Skeletal muscle satellite cell (primary cell): ENCODE results near the gene UPF2.

Experiments used
- H3K27me3 ChIP-seq: 2 replicates; pipeline ENCODE4 v1.7.0; 2013; ENCODE audit warnings: low read length; ENCODE audit not compliant: control insufficient read depth, insufficient read depth
- H3K36me3 ChIP-seq: 2 replicates; pipeline ENCODE4 v1.7.0; 2013; ENCODE audit warnings: mild to moderate bottlenecking, control low read depth, low read length; ENCODE audit not compliant: insufficient read depth
- H3K4me1 ChIP-seq: 2 replicates; pipeline ENCODE4 v1.7.0; 2013; ENCODE audit warnings: low read length; ENCODE audit not compliant: control insufficient read depth, insufficient read depth
- H3K4me2 ChIP-seq: 2 replicates; pipeline ENCODE4 v1.7.0; 2013; ENCODE audit warnings: mild to moderate bottlenecking, low read length
- H3K4me3 ChIP-seq: 2 replicates; pipeline ENCODE4 v1.7.0; 2013; ENCODE audit warnings: low read length
- H3K9ac ChIP-seq: 2 replicates; pipeline ENCODE4 v1.7.0; 2013; ENCODE audit warnings: mild to moderate bottlenecking, low read depth, low read length, moderate library complexity
- H3K9me3 ChIP-seq: replicated peaks from 2 replicates; pipeline ENCODE4 v1.7.0; 2013; ENCODE audit warnings: mild to moderate bottlenecking, control low read depth, low read length

UPF2 gene

DNA sequence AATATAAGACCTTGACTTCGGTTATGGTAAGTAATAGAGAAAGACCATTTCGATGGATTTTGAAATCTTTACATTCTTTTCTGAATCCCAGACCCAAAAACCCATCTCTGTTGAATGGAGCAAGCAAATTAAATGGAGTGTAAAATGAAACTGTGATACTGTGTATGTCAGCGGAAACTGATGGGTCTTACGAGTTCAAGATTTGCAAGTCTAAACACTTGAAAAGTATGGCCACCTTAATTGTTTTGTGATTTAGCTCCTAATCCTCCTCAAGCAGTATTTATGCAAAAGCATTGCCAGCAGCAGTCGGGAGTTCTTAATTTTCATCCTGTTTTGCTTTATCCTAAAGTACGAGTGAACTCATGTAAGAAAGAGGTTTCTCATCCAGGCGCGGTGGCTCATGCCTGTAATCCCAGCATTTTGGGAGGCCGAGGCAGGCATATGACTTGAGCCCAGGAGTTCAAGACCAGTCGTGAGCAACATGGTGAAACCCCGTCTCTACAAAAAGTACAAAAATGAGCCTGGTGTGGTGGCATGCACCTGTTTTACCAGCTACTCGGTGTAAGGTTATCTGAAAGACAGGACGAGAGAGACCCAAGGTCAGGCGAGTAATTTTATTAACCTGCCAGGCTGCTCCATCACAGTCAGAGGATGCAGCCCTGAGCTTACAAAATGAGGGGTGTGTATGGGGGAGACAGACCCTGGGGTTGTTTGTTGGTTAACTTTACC lies 20.3 kb upstream of the UPF2 start:
- Histone ChIP-seq H3K4me3 (no peak overlapping the region), H3K9me3 (no peaks in the 10 kb centered on the region), H3K9ac (no peak overlapping the region), H3K4me1 (peaks cover 3% of the 10 kb centered on the region), H3K36me3 (no peaks in the 10 kb centered on the region), H3K27me3 (peaks cover 4% of the 10 kb centered on the region), H3K4me2 (no peak overlapping the region)

GRCh38 chr10:12061124-12061523 lies 18.5 kb upstream of the UPF2 start:
- peaks cover 4% of the 10 kb centered on the region for H3K27me3 ChIP-seq
- H3K4me1 ChIP-seq: no peaks in the 10 kb centered on the region

GRCh38 chr10:12056748-12057147 lies 14.1 kb upstream of the UPF2 start:
- no peaks in the 10 kb centered on the region for H3K9me3 ChIP-seq
- H3K4me1 ChIP-seq: no peaks in the 10 kb centered on the region
- H3K4me3 ChIP-seq: no peak overlapping the region
- H3K9ac ChIP-seq: no peak overlapping the region
- H3K27me3 ChIP-seq: no peaks in the 10 kb centered on the region
- H3K4me2 ChIP-seq: no peak overlapping the region
- no peaks in the 10 kb centered on the region for H3K36me3 ChIP-seq

More at GRCh38 chr10:12061124-12061523, 18.5 kb upstream of the UPF2 start:
- H3K4me3 ChIP-seq: no peak overlapping the region
- H3K9me3 ChIP-seq: no peaks in the 10 kb centered on the region
- H3K36me3 ChIP-seq: no peaks in the 10 kb centered on the region
- no peak overlapping the region for H3K4me2 ChIP-seq
- no peak overlapping the region for H3K9ac ChIP-seq

- Histone ChIP-seq H3K27me3 (peaks cover 3% of the 10 kb centered on the region), H3K4me3 (no peak overlapping the region), H3K9ac (no peak overlapping the region), H3K36me3 (no peaks in the 10 kb centered on the region), H3K4me1 (no peaks in the 10 kb centered on the region), H3K9me3 (no peaks in the 10 kb centered on the region), H3K4me2 (no peak overlapping the region)
These were observed 13.1 kb upstream of the UPF2 start for GRCh38 chr10:12055732-12056131.

DNA sequence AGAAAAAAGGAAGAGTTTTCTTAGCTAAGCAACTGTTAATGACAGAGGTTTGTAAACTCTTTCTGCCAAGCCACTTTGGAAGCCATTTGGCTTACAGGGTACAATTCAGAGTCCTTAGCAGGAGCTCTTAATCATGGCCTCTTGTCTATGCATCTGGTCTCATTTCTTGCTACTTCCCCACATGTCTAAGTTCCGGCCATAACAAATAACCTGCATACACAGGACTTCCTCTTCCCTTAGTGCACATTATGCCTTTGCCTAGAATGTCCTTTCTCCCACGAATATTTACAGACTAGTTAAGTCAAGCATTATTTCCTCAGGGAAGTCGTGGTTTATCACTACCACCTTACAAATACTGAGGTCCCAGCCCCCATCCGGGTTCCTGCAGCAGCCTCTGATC lies 8.6 kb upstream of the UPF2 start:
- Histone ChIP-seq H3K9ac (no peak overlapping the region), H3K9me3 (no peaks in the 10 kb centered on the region), H3K4me3 (no peak overlapping the region), H3K4me2 (no peak overlapping the region), H3K36me3 (no peaks in the 10 kb centered on the region), H3K27me3 (peaks cover 7% of the 10 kb centered on the region), H3K4me1 (no peaks in the 10 kb centered on the region)

DNA sequence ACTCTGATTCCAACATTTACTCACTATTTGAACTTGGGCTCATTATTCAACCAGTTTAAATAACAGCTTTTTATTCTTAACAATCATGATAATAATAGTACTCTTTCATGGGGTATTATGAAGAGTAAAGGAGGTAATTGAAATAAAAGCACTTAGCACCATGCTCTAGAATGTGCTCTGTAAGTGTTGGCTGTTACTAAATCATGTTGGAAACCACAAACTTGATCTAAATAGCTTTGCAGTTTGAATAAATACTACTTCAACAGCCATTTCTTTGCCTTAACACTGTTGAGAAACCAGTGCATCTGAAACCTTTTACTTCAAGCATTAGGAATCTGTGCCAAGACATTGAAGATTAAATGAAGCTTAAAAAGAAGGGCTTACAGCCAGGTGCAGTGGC lies 7.9 kb upstream of the UPF2 start:
- no peak overlapping the region for H3K4me3 ChIP-seq
- peaks cover 7% of the 10 kb centered on the region for H3K27me3 ChIP-seq
- no peak overlapping the region for H3K9ac ChIP-seq
- H3K36me3 ChIP-seq: no peaks in the 10 kb centered on the region
- no peak overlapping the region for H3K4me2 ChIP-seq
- no peaks in the 10 kb centered on the region for H3K9me3 ChIP-seq
- no peaks in the 10 kb centered on the region for H3K4me1 ChIP-seq

DNA sequence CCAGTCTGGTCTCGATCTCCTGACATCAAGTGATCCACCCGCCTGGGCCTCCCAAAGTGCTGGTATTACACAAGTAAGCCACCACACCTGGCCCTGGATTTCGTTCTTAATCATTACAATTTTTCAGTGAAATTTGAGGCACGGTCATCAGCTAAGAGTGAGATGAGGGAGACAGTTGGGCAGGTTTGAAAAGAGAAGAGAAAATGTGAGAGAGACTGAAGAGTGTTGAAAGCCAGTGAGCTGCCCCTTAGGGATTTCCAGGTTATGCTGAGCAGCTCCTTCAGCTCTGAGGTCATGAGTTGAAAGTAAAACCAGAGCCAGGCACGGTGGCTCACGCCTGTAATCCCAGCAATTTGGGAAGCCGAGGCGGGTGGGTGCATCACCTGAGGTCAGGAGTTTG lies 5.9 kb upstream of the UPF2 start:
- H3K36me3 ChIP-seq: no peaks in the 10 kb centered on the region
- H3K9ac ChIP-seq: no peak overlapping the region
- H3K4me3 ChIP-seq: no peak overlapping the region
- peaks cover 2% of the 10 kb centered on the region for H3K4me1 ChIP-seq
- peaks cover 7% of the 10 kb centered on the region for H3K27me3 ChIP-seq
- H3K4me2 ChIP-seq: no peak overlapping the region
- no peaks in the 10 kb centered on the region for H3K9me3 ChIP-seq

DNA sequence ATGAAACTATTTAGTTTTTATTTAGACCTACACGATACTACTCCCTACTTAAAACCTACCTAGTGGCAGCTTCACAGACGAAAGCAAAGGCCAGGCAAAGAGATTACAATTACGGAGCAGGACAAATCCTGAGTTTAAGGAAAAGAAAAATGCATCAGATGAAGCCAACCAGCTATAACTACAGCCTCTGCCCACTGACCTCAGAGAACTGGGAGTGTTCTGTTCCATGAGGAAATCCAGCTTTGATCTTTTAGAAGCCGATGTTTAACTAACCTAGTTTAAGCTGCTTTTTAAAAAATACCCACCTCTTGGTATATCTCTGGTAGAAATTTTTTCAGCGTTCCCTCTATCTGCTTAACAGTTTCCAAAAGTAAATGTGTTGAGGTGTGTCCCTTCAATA lies 3.0 kb upstream of the UPF2 start:
- H3K4me2 ChIP-seq: no peak overlapping the region
- H3K9me3 ChIP-seq: no peaks in the 10 kb centered on the region
- H3K36me3 ChIP-seq: peaks cover 3% of the 10 kb centered on the region
- peaks cover 13% of the 10 kb centered on the region for H3K4me1 ChIP-seq
- H3K4me3 ChIP-seq: no peak overlapping the region
- peaks cover 4% of the 10 kb centered on the region for H3K27me3 ChIP-seq
- H3K9ac ChIP-seq: no peak overlapping the region

DNA sequence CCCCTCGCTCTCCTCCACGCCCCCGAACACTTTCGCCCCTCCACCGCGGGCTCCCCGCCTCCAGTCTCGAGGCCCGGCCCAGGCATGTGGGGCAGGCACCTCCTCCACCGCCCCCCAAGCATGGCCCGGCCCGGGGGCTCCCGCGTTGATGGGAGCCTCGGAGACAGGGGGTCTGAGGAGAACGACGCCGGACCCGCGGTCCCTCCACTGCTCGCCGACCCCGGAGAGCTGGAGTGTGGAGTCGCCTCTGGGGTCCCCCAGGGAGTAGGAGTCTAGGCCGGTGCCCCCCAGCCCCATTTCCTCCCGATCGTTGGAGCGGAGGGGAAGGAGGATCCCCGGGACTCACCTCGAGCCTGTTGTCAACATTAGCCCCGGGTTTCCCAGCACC lies 206 bp downstream of the UPF2 start:
- Histone ChIP-seq H3K4me3 (peak overlapping the region; percentile 100), H3K9me3 (no peaks in the 10 kb centered on the region), H3K9ac (peak overlapping the region; percentile 100), H3K4me1 (peaks cover 15% of the 10 kb centered on the region), H3K4me2 (peak overlapping the region; percentile 93), H3K36me3 (peaks cover 3% of the 10 kb centered on the region), H3K27me3 (no peaks in the 10 kb centered on the region)

DNA sequence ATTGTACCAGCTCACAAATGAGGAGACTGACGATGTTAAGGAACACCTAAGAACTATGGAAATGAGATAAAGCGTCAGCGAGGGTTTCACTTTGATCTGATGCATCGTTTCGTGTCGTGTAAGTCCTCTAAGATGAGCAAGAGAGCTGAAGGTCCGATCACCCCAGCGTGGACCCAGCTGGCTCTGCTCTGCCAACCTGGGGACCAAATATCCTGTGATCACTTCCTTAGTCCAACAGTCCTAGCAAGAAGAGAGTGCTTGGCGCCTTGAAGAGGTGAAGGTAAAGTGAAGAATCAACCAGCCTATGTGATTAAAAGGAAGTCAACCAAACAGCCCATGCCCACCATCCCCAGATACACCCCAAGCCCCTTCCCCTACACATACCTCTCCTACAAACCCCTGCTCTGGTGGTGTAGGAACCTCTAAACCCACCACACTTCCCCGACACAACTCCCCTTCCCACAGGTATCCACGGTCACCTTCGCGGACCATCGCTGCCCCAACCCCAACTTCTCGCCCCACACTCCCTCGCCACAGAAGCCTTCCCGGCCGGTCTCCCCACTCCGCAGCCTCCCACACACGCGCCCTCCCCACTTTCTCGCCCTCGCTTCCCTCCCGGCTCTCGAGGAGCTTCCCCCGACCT lies 722 bp downstream of the UPF2 start:
- peak overlapping the region; percentile 100 for H3K9ac ChIP-seq
- peak overlapping the region; percentile 100 for H3K4me3 ChIP-seq
- H3K27me3 ChIP-seq: no peaks in the 10 kb centered on the region
- peaks cover 3% of the 10 kb centered on the region for H3K36me3 ChIP-seq
- H3K9me3 ChIP-seq: no peaks in the 10 kb centered on the region
- peak overlapping the region; percentile 93 for H3K4me2 ChIP-seq
- peaks cover 15% of the 10 kb centered on the region for H3K4me1 ChIP-seq

DNA sequence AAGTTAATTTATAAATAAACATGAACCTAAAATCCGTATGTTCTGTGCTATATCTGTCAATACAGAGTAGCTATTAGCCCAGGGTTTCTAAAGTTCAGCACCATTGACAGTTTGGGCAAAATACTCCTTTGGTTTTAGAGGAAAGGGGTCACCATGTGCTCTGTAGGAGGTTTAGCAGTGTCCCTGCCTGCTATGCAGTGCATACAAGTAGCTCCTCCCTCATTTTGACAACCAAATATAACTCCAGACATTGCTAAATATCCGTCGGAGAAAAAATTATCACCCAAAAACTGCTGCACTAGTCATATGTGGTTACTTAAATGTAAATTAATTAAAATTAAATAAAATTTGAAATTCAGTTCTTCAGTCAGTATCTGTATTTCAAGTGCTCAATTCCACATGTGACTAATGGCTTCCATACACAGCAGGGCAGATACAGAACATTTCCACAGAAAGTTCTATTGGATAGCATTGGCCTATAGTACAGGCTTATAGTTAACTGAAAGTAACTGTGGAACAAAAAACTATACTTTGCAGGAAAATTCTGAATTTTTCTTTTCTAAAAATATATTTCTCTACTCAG lies 6.4 kb downstream of the UPF2 start:
- Histone ChIP-seq H3K27me3 (no peaks in the 10 kb centered on the region), H3K4me1 (peaks cover 6% of the 10 kb centered on the region), H3K36me3 (peaks cover 22% of the 10 kb centered on the region), H3K4me2 (no peak overlapping the region), H3K4me3 (no peak overlapping the region), H3K9me3 (no peaks in the 10 kb centered on the region), H3K9ac (no peak overlapping the region)

DNA sequence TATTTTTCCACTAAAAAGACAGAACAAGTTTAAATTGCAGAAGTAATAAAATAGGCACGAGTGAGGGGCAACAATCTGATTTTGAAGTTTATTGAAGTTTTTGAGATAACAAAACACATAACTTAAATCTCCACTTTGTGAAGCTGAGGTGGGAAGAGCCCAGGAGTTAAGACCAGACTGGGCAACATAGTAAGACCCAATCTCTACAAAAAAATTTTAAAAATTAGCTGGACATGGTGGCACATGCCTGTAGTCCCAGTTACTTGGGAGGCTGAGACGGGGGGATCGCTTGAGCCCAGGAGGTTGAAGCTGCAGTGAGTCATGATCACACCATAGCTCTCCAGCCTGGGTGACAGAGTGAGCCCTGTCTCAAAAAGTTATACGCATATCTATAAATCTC lies 11.2 kb downstream of the UPF2 start:
- Histone ChIP-seq H3K4me3 (no peak overlapping the region), H3K4me2 (no peak overlapping the region), H3K4me1 (no peaks in the 10 kb centered on the region), H3K27me3 (no peaks in the 10 kb centered on the region), H3K36me3 (peaks cover 36% of the 10 kb centered on the region), H3K9me3 (no peaks in the 10 kb centered on the region), H3K9ac (no peak overlapping the region)
